SJSA1 (cell line): Measurements from ENCODE around the gene APBB1IP. TPM values are rescaled to one million over a fixed set of nuclear protein-coding genes. Genes with fewer than 3 reads are reported as not detected.
"Not testable (repeated sequence)": the region's sequence is repeated elsewhere in the genome, so short reads cannot be mapped to it uniquely, and the experiment has no call there.

ENCODE experiments used
- DNase-seq, 2 experiments: peaks; one replicate each; pipeline ENCODE4 v3.0.0-alpha.2; 2015 to 2020; ENCODE audit warnings: low spot score in 2 of 2, low read depth in 1 of 2
- H3K27ac ChIP-seq: fragments of 250-450 bp; sonication (Bioruptor Pico); 2 replicates; pipeline ENCODE4 v1.5.1; 2020; ENCODE audit warnings: mild to moderate bottlenecking, moderate library complexity
- H3K27me3 ChIP-seq: fragments of 250-450 bp; sonication (Bioruptor Pico); replicated peaks from 2 replicates; pipeline ENCODE4 v1.5.1; 2020; ENCODE audit warnings: mild to moderate bottlenecking, moderate library complexity
- H3K36me3 ChIP-seq: fragments of 250-450 bp; sonication (Bioruptor Pico); 2 replicates; pipeline ENCODE4 v1.5.1; 2020; ENCODE audit warnings: mild to moderate bottlenecking
- H3K4me1 ChIP-seq: fragments of 250-450 bp; sonication (Bioruptor Pico); replicated peaks from 2 replicates; pipeline ENCODE4 v1.6.1; 2021; ENCODE audit warnings: mild to moderate bottlenecking
- H3K4me3 ChIP-seq: fragments of 250-450 bp; sonication (Bioruptor Pico); 2 replicates; pipeline ENCODE4 v1.5.1; 2020; ENCODE audit warnings: mild to moderate bottlenecking
- H3K9me3 ChIP-seq: fragments of 250-450 bp; sonication (Bioruptor Pico); replicated peaks from 2 replicates; pipeline ENCODE4 v1.5.1; 2020; ENCODE audit warnings: mild to moderate bottlenecking
- total RNA-seq: library from RNA; depleted of rRNA; stranded (reverse); fragments of >200 nt; shearing (Covaris generic); gene quantifications from 2 replicates; pipeline ENCODE4 v1.2.3, GENCODE V29; 2014

The APBB1IP gene
- total RNA-seq, 1 experiment from 2014 or later = not detected

GRCh38 chr10:26453850-26454249 lies 15.7 kb downstream of the APBB1IP start:
- no peak for DNase-seq
- H3K9me3 ChIP-seq = 0 out of 2 replicates have a peak, but pooled peaks cover 3% of the 10 kb centered on the region

GRCh38 chr10:26454891-26455290 lies 16.8 kb downstream of the APBB1IP start:
- H3K27me3 ChIP-seq = no peaks in the 10 kb centered on the region
- H3K27ac ChIP-seq = no peak overlapping the region
- no peak for DNase-seq
- H3K36me3 ChIP-seq = no peaks in the 10 kb centered on the region
- H3K9me3 ChIP-seq = 0 out of 2 replicates have a peak, but pooled peaks cover 3% of the 10 kb centered on the region
- H3K4me1 ChIP-seq = no peaks in the 10 kb centered on the region
- H3K4me3 ChIP-seq = no peak overlapping the region

More at GRCh38 chr10:26453850-26454249, 15.7 kb downstream of the APBB1IP start:
- H3K27me3 ChIP-seq = no peaks in the 10 kb centered on the region
- no peak overlapping the region for H3K4me3 ChIP-seq
- no peaks in the 10 kb centered on the region for H3K4me1 ChIP-seq
- H3K36me3 ChIP-seq = no peaks in the 10 kb centered on the region
- H3K27ac ChIP-seq = no peak overlapping the region

GRCh38 chr10:26455567-26456315 lies 17.6 kb downstream of the APBB1IP start:
- Histone ChIP-seq H3K4me3 (no peak overlapping the region), H3K4me1 (no peaks in the 10 kb centered on the region), H3K27ac (no peak overlapping the region), H3K9me3 (0 out of 2 replicates have a peak, but pooled peaks cover 3% of the 10 kb centered on the region), H3K36me3 (no peaks in the 10 kb centered on the region), H3K27me3 (no peaks in the 10 kb centered on the region)
- no peak for DNase-seq

- DNase-seq = no peak
- Histone ChIP-seq H3K27me3 (no peaks in the 10 kb centered on the region), H3K9me3 (0 out of 2 replicates have a peak, but pooled peaks cover 3% of the 10 kb centered on the region), H3K36me3 (no peaks in the 10 kb centered on the region), H3K4me1 (no peaks in the 10 kb centered on the region), H3K4me3 (no peak overlapping the region), H3K27ac (no peak overlapping the region)
Measured at GRCh38 chr10:26457088-26457487, 18.9 kb downstream of the APBB1IP start.

- no peak for DNase-seq
- H3K27ac ChIP-seq = no peak overlapping the region
- H3K4me1 ChIP-seq = no peaks in the 10 kb centered on the region
- no peaks in the 10 kb centered on the region for H3K36me3 ChIP-seq
- H3K27me3 ChIP-seq = no peaks in the 10 kb centered on the region
- no peaks in the 10 kb centered on the region for H3K9me3 ChIP-seq
- H3K4me3 ChIP-seq = no peak overlapping the region
Measured at GRCh38 chr10:26460736-26461135, 22.6 kb downstream of the APBB1IP start.

- Histone ChIP-seq H3K27ac (no peak overlapping the region), H3K27me3 (no peaks in the 10 kb centered on the region), H3K4me1 (peaks cover 10% of the 10 kb centered on the region), H3K36me3 (no peaks in the 10 kb centered on the region), H3K9me3 (no peaks in the 10 kb centered on the region), H3K4me3 (no peak overlapping the region)
- no peak for DNase-seq
Measured at GRCh38 chr10:26463986-26464385, 25.8 kb downstream of the APBB1IP start.

- H3K4me3 ChIP-seq = no peak overlapping the region
- H3K27ac ChIP-seq = no peak overlapping the region
- DNase-seq = no peak
- H3K27me3 ChIP-seq = no peaks in the 10 kb centered on the region
- H3K9me3 ChIP-seq = no peaks in the 10 kb centered on the region
- peaks cover 10% of the 10 kb centered on the region for H3K4me1 ChIP-seq
- no peaks in the 10 kb centered on the region for H3K36me3 ChIP-seq
Measured at GRCh38 chr10:26464632-26465280, 26.6 kb downstream of the APBB1IP start.

- H3K4me3 ChIP-seq, DNase-seq, H3K36me3 ChIP-seq, H3K4me1 ChIP-seq, H3K27me3 ChIP-seq, H3K27ac ChIP-seq, H3K9me3 ChIP-seq: not testable (repeated sequence)
Measured at GRCh38 chr10:26466531-26466930, 28.4 kb downstream of the APBB1IP start.

- H3K4me1 ChIP-seq = peaks cover 10% of the 10 kb centered on the region
Measured at GRCh38 chr10:26467639-26468038, 29.5 kb downstream of the APBB1IP start.

GRCh38 chr10:26468291-26468690 lies 30.1 kb downstream of the APBB1IP start:
- H3K4me3 ChIP-seq = no peak overlapping the region
- DNase-seq = peak in 1 of 2 experiments; percentile 24
- peaks cover 10% of the 10 kb centered on the region for H3K4me1 ChIP-seq
- no peaks in the 10 kb centered on the region for H3K9me3 ChIP-seq
- no peaks in the 10 kb centered on the region for H3K36me3 ChIP-seq
- no peaks in the 10 kb centered on the region for H3K27me3 ChIP-seq
- H3K27ac ChIP-seq = no peak overlapping the region

More at GRCh38 chr10:26467639-26468038, 29.5 kb downstream of the APBB1IP start:
- Histone ChIP-seq H3K27me3 (no peaks in the 10 kb centered on the region), H3K4me3 (no peak overlapping the region), H3K27ac (no peak overlapping the region), H3K9me3 (no peaks in the 10 kb centered on the region), H3K36me3 (no peaks in the 10 kb centered on the region)
- DNase-seq = no peak

- H3K27me3 ChIP-seq = no peaks in the 10 kb centered on the region
- H3K27ac ChIP-seq = no peak overlapping the region
- no peaks in the 10 kb centered on the region for H3K36me3 ChIP-seq
- no peaks in the 10 kb centered on the region for H3K9me3 ChIP-seq
- H3K4me3 ChIP-seq = no peak overlapping the region
- DNase-seq = no peak
- peaks cover 10% of the 10 kb centered on the region for H3K4me1 ChIP-seq
Measured at GRCh38 chr10:26468700-26469099, 30.6 kb downstream of the APBB1IP start.

GRCh38 chr10:26472492-26472778 lies 34.3 kb downstream of the APBB1IP start:
- Histone ChIP-seq H3K9me3 (no peaks in the 10 kb centered on the region), H3K4me1 (peaks cover 10% of the 10 kb centered on the region), H3K36me3 (no peaks in the 10 kb centered on the region), H3K27me3 (no peaks in the 10 kb centered on the region), H3K4me3 (no peak overlapping the region), H3K27ac (no peak overlapping the region)
- DNase-seq = no peak

GRCh38 chr10:26474026-26474425 lies 35.9 kb downstream of the APBB1IP start:
- Histone ChIP-seq H3K27ac (no peak overlapping the region), H3K4me1 (no peaks in the 10 kb centered on the region), H3K27me3 (no peaks in the 10 kb centered on the region), H3K4me3 (no peak overlapping the region), H3K36me3 (no peaks in the 10 kb centered on the region), H3K9me3 (no peaks in the 10 kb centered on the region)
- no peak for DNase-seq

GRCh38 chr10:26474845-26475244 lies 36.7 kb downstream of the APBB1IP start:
- not testable (repeated sequence) for H3K27me3 ChIP-seq, H3K9me3 ChIP-seq, DNase-seq, H3K27ac ChIP-seq, H3K4me3 ChIP-seq, H3K4me1 ChIP-seq, H3K36me3 ChIP-seq
